Dermis blood vessel endothelial cell (primary cell): ENCODE measurements around the gene ADAMTS14. TPM values are rescaled to one million over a fixed set of nuclear protein-coding genes. Genes with fewer than 3 reads are reported as not detected.

ENCODE experiments used
- DNase-seq: peaks from one replicate; pipeline ENCODE4 v3.0.0; 2010
- total RNA-seq: library from RNA; depleted of rRNA; stranded (reverse); fragments of >200 nt; gene quantifications from 2 replicates; pipeline ENCODE4 v1.2.3, GENCODE V29; 2014

The ADAMTS14 gene
- total RNA-seq, 1 donor from 2014 or later, result under 0.01 TPM

- no peak for DNase-seq
Observed at GRCh38 chr10:70786799-70787415, 114.6 kb downstream of the ADAMTS14 start.

DNA sequence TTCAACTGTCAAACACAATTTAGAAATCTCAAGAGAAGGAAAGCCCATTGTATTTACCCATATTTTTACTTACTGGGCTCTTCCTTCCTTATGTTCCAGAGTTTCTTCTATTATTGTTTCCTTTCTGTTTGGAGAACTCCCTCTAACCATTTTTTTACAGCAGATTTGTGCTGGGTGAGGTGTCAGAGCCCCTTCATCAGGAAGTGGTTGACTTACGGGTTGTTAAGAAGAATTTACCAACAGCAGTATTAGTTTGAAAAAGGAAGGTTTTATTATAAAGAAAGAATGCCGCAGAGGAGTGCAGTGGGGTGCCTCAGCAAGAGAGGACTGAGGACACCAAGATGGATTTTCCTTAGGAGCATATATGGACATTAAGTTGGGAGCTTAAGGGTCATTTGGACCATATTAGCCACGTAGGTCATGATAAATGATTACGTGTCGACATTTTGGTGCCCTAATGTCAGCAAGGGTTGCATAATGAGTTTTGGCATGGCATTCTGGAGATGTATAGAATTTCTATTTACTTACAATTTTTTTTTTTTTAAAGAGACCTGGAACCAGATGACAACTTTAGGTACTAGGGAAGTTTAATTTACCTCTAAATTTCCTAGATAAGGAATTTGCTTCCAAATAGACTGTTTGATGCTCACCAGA lies 119.2 kb downstream of the ADAMTS14 start:
- DNase-seq, result no peak

DNA sequence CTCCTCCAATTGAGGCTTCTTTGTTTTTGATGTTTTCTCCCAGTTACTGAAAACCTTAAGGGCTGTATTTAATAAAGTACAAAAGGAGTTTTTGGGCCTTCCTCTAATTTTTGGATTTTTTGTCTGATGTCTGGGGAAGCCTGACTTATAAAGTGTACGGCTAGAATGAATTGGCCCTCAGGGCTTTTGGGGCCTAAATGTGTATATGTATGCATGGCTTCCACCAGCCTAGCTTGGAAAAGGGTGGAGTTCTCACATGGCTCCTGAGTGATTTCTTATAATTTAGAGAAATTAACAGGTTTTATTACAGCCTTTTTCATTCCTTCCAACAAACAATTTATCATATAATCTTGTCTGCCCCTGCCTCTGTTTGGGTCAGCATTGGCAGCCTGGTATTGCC lies 123.3 kb downstream of the ADAMTS14 start:
- DNase-seq, result no peak

DNA sequence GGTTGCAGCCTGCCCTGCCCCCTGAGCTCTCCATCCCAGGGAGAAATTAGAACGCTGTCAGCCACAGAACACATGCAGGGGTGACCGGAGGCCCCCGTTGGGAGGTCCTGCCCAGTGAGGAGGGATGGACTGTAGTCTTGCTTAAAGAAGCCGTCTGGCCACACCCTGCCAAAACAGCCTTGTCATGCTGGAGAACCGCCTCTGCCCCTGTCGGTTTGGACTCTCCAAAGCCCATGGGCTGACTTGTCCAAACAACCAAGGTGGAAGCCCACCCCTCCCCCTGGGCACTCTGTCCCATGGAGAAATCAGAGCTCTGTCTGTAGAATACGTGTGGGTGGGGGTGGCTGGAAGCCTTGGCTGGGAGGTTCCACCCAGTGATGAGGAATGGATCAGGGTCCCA lies 125.5 kb downstream of the ADAMTS14 start:
- DNase-seq, result no peak

- DNase-seq, result no peak
Observed at GRCh38 chr10:70799124-70799523, 126.8 kb downstream of the ADAMTS14 start.

DNA sequence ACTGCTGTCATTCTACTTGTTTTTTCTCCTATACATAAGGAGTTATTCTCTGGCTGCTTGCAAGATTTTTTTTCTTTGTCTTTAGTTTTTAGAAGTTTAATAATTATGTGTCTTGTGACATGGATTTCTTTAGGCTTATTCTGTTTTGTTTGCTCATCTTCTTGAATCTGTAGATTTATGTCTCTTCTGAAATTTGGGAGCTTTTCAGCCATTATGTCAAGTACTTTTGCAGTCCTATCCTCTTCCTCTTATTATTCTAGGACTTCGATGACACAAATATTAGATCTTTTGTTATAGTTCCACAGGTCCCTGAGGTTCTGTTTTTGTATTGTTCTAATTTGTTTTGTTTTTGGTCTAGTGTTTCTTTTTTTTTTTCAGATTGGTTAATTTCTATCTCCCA lies 129.5 kb downstream of the ADAMTS14 start:
- no peak for DNase-seq

DNA sequence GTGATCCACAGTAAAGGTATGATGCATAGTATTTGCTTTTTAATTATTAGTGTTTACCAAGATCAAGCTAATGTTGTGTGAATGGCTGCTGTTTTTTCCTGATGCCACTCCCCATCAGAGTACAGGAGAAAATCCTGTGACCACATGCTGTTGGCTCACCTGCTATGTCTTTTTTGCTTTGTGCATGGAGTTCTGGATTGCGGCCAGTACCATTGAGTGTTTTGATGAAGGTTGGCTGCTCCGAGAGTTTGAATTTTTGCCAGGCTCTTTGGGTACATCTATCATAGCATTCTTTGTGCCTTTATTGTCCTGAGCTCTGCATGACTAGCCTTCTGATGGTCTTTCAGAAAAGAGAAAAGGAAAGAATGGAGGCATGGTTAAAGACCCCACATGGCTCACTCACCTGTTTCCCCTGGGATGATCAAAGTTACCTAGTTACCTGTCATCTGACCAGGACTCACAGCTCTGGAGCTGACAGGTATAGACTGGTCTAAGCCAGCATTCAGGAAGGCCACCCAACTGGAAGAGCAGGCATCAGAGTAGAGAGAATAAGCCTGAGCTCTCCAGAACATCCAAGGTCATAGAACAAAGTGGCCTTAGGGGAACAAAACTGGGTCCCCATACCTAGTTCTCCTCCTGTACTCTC lies 131.6 kb downstream of the ADAMTS14 start:
- DNase-seq, result no peak

DNA sequence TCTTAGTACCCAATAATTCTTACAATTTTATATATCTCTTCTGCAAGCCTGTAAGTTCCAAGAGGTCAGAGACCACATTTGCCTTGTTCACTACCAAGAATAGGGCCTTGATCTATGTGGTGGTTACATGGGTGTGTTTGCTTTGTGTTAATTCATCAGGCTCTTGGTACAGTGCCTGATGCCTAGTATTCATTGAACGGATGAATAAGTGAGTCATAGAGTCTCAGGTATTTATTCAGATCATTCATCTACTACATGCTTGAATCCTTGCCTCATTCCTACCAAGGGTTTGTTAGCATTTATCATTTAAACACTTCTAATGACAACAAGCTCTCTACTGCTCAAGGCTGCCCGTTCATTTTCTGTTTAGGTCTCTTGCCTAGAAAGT lies 132.1 kb downstream of the ADAMTS14 start:
- no peak for DNase-seq

DNA sequence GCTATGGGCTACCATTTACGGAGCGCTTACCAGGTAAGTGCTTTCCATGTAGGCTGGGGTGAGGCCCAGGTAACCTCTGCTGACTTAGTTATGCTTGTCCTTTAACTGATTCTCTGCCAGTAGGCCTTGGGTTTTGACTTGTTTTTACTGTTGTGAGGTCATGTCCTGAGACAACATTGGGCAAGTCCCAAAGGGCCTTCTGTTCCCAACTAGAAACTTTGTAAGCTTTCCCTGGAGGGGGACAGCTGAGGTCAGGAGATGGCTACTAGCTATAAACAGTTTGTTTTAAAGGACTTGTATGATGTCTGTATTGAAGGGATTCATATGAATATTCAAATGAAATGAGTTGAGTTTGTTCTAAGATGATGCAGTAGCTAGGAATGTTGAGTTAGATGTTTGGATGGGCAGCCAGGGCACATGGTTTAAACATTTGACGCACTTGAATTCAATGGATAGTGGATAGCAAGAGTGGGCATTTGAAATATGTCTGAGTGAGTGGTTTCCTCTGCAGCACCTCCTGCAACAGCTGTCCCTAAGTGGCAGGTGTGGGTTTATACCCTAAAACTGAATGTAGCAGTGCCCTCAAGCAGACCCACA lies 133.4 kb downstream of the ADAMTS14 start:
- DNase-seq, result no peak

DNA sequence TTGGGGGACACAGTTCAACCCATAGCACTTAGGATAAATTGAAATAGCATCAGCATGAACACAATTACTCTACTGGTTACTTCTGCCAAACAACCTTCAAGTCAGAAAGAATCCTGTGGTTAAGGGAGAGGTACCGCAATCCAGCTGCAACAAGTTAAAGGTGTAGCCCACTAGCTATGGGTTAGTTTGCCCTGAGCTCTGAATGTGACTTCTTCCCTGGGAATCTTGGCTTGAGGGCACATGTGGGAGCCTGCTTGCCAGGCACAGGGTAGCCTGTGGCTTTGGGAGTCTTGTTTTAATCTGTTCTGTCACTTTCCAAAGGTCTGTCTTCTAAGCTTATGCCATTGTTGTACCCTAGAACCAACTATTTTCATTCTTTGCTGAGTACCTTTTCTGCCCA lies 134.5 kb downstream of the ADAMTS14 start:
- DNase-seq, result no peak

DNA sequence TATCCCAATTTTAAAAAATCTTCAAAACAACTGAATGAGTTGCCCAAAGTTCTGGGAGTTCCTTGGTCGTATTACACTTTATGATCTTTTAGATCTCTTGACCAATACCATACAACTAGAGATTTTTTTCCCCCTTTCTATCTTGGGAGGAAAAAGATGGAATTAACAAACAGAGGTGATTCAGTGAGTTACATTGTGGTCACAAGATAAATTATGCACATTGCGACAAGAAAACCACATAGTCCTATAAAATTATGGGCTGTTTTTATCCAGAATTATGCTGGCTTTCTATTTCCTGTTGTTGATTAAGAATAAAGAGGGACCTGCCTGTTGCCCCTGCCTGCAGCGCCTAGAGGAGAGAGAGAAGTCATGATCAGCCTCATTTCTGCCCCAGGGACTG lies 135.2 kb downstream of the ADAMTS14 start:
- no peak for DNase-seq

GRCh38 chr10:70809011-70809611 lies 136.8 kb downstream of the ADAMTS14 start:
- no peak for DNase-seq

GRCh38 chr10:70809726-70810125 lies 137.4 kb downstream of the ADAMTS14 start:
- DNase-seq, result no peak

DNA sequence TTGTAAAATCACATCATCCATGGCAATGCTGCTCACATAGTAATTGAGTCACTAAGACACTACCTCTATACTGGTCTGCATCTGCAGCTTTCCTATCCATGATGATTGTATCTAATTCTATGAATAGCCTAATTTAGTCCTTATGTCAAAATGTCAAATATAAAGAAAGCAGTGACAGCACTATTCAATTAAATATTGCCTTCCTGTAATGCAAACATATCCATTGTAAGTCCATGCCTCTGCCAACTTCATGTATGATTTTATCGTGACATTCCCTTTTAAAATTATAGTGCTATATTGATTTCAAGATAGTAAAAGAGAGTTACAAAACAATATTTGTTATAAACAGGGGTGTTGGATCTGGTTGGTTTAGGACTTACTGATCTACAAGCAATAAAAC lies 138.7 kb downstream of the ADAMTS14 start:
- DNase-seq, result no peak

GRCh38 chr10:70811881-70812280 lies 139.6 kb downstream of the ADAMTS14 start:
- DNase-seq, result peak; percentile 14

Other genes starting within 250 kb of the ADAMTS14 start
- not detected in 2 replicates for gene NODAL, start 230.8 kb upstream of the ADAMTS14 start, total RNA-seq
- 248 and 276 TPM in 2 replicates for gene PALD1, start 193.7 kb upstream of the ADAMTS14 start, total RNA-seq
- not detected in 2 replicates for gene PRF1, start 69.8 kb upstream of the ADAMTS14 start, total RNA-seq
- not detected in 2 replicates for gene TBATA, start 112.9 kb downstream of the ADAMTS14 start, total RNA-seq
- gene SGPL1, start 143.4 kb downstream of the ADAMTS14 start, total RNA-seq, result 15.0 and 15.8 TPM in 2 replicates
- gene PCBD1, start 216.1 kb downstream of the ADAMTS14 start, total RNA-seq, result 57.3 and 93.5 TPM in 2 replicates